ENCODE results near the gene CAT. TPM values are rescaled to one million over a fixed set of nuclear protein-coding genes. Genes with fewer than 3 reads are reported as not detected.
"Not testable (repeated sequence)": the region's sequence is repeated elsewhere in the genome, so short reads cannot be mapped to it uniquely, and the experiment has no call there.

Gene CAT
- total and polyA plus RNA-seq, 3 donors from 2014 or later: 30.2 to 38.2 (median 30.3) TPM

DNA sequence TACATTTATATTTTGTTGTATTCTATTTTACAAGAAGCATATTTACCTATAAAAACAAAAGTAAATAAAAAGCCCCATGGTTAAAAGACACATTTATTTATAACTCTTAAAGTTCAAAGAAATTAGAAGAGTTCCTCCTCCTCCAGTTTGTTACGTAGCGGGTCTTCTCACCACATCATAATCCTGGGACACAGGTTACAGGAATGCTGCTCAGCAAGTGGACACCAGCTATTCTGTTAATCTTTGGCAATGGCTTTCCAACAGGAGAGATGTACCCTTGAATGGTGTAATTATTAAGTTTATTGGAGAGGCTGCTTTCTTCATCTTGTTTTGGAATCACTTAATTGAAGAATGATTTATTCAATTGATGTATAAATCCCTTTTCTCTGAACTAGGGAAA, 19.6 kb upstream of the CAT start:
- WGBS, 2 donors: 88 to 92% methylated on average over 2 of the region's 2 CpGs
- H3K27ac ChIP-seq: no peak overlapping the region
- TF ChIP-seq, protein P1, sequence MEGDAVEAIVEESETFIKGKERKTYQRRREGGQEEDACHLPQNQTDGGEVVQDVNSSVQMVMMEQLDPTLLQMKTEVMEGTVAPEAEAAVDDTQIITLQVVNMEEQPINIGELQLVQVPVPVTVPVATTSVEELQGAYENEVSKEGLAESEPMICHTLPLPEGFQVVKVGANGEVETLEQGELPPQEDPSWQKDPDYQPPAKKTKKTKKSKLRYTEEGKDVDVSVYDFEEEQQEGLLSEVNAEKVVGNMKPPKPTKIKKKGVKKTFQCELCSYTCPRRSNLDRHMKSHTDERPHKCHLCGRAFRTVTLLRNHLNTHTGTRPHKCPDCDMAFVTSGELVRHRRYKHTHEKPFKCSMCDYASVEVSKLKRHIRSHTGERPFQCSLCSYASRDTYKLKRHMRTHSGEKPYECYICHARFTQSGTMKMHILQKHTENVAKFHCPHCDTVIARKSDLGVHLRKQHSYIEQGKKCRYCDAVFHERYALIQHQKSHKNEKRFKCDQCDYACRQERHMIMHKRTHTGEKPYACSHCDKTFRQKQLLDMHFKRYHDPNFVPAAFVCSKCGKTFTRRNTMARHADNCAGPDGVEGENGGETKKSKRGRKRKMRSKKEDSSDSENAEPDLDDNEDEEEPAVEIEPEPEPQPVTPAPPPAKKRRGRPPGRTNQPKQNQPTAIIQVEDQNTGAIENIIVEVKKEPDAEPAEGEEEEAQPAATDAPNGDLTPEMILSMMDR (IDR thresholded peaks at IDR 0.05): no peak
- no peak for TF ChIP-seq POLR2A (IDR thresholded peaks at IDR 0.05)
- H3K36me3 ChIP-seq (ENCODE audit: low read depth, missing control alignments): no peaks in the 10 kb centered on the region
- no peak overlapping the region for H3K4me3 ChIP-seq
- no peaks in the 10 kb centered on the region for H3K9me3 ChIP-seq
- DNase-seq: no peak
- H3K4me1 ChIP-seq: no peaks in the 10 kb centered on the region
- no peaks in the 10 kb centered on the region for H3K27me3 ChIP-seq
- intact Hi-C loops (cut with DNase I; ENCODE audit: low total_unique reads): no loop called here

DNA sequence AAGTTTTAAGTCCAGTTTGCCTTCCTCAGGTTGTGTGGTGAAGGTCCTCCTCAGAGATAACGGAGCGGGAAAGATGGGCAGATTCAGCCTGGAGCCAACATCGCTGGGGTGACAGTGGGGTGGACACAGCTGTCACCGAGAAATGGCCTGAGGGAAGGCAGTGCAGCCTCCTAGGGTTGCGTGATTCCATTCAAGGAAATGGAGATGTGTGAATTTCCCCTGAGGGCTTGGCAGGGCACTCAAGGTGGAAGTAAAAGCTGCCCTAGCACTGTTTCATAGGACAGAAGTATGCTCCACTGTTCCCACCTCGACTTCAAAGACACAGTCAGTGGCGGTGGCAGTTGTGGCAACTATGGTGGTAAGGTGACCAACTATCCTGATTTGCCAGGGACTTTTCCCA, 15.4 kb upstream of the CAT start:
- Histone ChIP-seq H3K27ac (no peak overlapping the region), H3K4me1 (no peaks in the 10 kb centered on the region)
- WGBS, 2 donors: 90 to 93% methylated on average over 7 of the region's 7 CpGs

DNA sequence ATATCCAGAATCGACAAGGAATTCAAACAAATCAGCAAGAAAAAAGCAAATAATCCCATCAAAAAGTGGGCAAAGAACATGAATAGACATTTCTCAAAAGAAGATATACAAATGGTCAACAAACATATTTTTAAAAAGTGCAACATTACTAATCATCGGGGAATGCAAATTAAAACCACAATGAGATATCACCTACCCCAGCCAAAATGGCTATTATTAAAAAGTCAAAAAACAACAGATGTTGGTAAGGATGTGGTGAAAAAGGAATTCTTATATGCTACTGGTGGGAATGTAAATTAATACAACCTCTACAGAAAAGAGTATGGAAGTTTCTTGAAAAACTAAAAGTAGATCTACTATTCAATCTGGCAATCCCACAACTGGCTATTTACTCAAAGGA, 13.9 kb upstream of the CAT start:
- 90 to 94% methylated on average over 2 of the region's 2 CpGs for WGBS, 2 donors
- H3K27me3 ChIP-seq; intact Hi-C loops (cut with DNase I; ENCODE audit: low total_unique reads): not testable (repeated sequence)

More for the DNA sequence above, 15.4 kb upstream of the CAT start:
- Histone ChIP-seq H3K36me3 (ENCODE audit: low read depth, missing control alignments) (no peaks in the 10 kb centered on the region), H3K27me3 (no peaks in the 10 kb centered on the region), H3K9me3 (no peaks in the 10 kb centered on the region), H3K4me3 (no peak overlapping the region)
- no peak for DNase-seq
- intact Hi-C loops (cut with DNase I; ENCODE audit: low total_unique reads): no loop called here
- TF ChIP-seq, protein P1 (IDR thresholded peaks at IDR 0.05): no peak
- TF ChIP-seq POLR2A (IDR thresholded peaks at IDR 0.05): no peak

DNA sequence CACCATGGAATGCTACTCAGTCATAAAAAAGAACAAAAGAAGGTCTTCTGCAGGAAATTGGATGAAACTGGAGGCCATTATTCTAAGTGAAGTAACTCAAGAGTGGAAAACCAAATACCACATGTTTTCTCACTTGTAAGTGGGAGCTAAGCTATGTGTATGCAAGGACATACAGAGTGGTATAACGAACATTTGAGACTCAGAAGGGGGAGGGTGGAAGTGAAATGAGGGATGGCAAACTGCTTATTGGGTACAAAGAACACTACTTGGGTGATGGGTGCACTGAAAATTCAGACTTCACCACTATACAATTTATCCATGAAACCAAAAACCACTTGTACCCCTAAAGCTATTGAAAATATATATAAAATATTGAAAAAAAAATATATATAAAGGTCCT, 13.4 kb upstream of the CAT start:
- Histone ChIP-seq H3K27ac (no peak overlapping the region), H3K4me3 (no peak overlapping the region), H3K4me1 (no peaks in the 10 kb centered on the region), H3K9me3 (no peaks in the 10 kb centered on the region), H3K36me3 (ENCODE audit: low read depth, missing control alignments) (no peaks in the 10 kb centered on the region), H3K27me3 (no peaks in the 10 kb centered on the region)
- no peak for DNase-seq
- no peak for TF ChIP-seq POLR2A (IDR thresholded peaks at IDR 0.05)
- TF ChIP-seq, protein P1 (IDR thresholded peaks at IDR 0.05): no peak
- intact Hi-C loops (cut with DNase I; ENCODE audit: low total_unique reads): no loop called here
- WGBS, 2 donors: 94 to 96% methylated on average over 1 of the region's 1 CpG

More for the DNA sequence above, 13.9 kb upstream of the CAT start:
- H3K4me1 ChIP-seq; H3K4me3 ChIP-seq; DNase-seq; H3K27ac ChIP-seq; H3K36me3 ChIP-seq (ENCODE audit: low read depth, missing control alignments); H3K9me3 ChIP-seq: not testable (repeated sequence)

DNA sequence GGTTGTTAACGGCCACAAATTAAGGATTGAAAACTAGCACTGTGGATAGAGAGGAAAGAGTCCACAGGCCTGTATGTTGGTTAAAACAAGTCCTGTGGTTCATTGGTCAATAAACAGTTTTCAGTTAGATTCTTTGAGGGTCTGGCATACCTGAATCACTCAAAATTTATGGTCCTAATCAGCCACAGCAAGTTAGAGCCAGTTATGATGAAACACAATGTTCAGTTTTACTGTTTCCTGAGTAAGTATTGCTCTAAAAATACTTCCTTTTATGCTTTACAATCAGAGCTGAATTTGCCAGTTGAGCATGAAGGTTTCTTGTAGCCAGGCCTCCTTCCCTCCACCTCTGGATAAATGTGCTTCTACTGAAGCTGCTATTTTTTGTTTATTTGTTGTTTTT, 12.9 kb upstream of the CAT start:
- Histone ChIP-seq H3K4me1 (no peaks in the 10 kb centered on the region), H3K36me3 (ENCODE audit: low read depth, missing control alignments) (no peaks in the 10 kb centered on the region), H3K9me3 (no peaks in the 10 kb centered on the region), H3K27me3 (no peaks in the 10 kb centered on the region), H3K27ac (no peak overlapping the region), H3K4me3 (no peak overlapping the region)
- TF ChIP-seq, protein P1 (IDR thresholded peaks at IDR 0.05): no peak
- no peak for TF ChIP-seq POLR2A (IDR thresholded peaks at IDR 0.05)
- intact Hi-C loops (cut with DNase I; ENCODE audit: low total_unique reads): no loop called here
- WGBS, 2 donors: 83 to 90% methylated on average over 1 of the region's 1 CpG
- DNase-seq: no peak

Data from testis (tissue), 3 donors.